ENCODE measurements around the gene PHLDA3.

PHLDA3 gene

GRCh38 chr1:201489643-201490261, 20.8 kb upstream of the PHLDA3 start:
- TF ChIP-seq CTCF (IDR thresholded peaks at IDR 0.05; ENCODE audit: low read depth, low read length) = no peak
- no peak overlapping the region for H3K4me3 ChIP-seq (ENCODE audit: low read depth, low read length)

GRCh38 chr1:201488830-201489589, 20.0 kb upstream of the PHLDA3 start:
- H3K4me3 ChIP-seq (ENCODE audit: low read depth, low read length) = no peak overlapping the region
- TF ChIP-seq CTCF (IDR thresholded peaks at IDR 0.05; ENCODE audit: low read depth, low read length) = no peak

GRCh38 chr1:201487742-201488141, 18.8 kb upstream of the PHLDA3 start:
- H3K4me3 ChIP-seq (ENCODE audit: low read depth, low read length) = no peak overlapping the region
- no peak for TF ChIP-seq CTCF (IDR thresholded peaks at IDR 0.05; ENCODE audit: low read depth, low read length)

- no peak overlapping the region for H3K4me3 ChIP-seq (ENCODE audit: low read depth, low read length)
- TF ChIP-seq CTCF (IDR thresholded peaks at IDR 0.05; ENCODE audit: low read depth, low read length) = no peak
Observed at GRCh38 chr1:201486187-201486586, 17.2 kb upstream of the PHLDA3 start.

GRCh38 chr1:201485184-201485774, 16.3 kb upstream of the PHLDA3 start:
- no peak for TF ChIP-seq CTCF (IDR thresholded peaks at IDR 0.05; ENCODE audit: low read depth, low read length)
- H3K4me3 ChIP-seq (ENCODE audit: low read depth, low read length) = no peak overlapping the region

- TF ChIP-seq CTCF (IDR thresholded peaks at IDR 0.05; ENCODE audit: low read depth, low read length) = no peak
- no peak overlapping the region for H3K4me3 ChIP-seq (ENCODE audit: low read depth, low read length)
Observed at GRCh38 chr1:201483373-201483949, 14.5 kb upstream of the PHLDA3 start.

- no peak for TF ChIP-seq CTCF (IDR thresholded peaks at IDR 0.05; ENCODE audit: low read depth, low read length)
- H3K4me3 ChIP-seq (ENCODE audit: low read depth, low read length) = no peak overlapping the region
Observed at GRCh38 chr1:201482755-201483154, 13.8 kb upstream of the PHLDA3 start.

All from WI38 (cell line).